OCI-LY1 (cell line): ENCODE measurements around the gene TCF25.

ENCODE experiments used
- H2AFZ ChIP-seq: fragments of 200-600 bp; sonication (generic), shearing (Covaris generic); 2 replicates; pipeline ENCODE4 v1.6.0; 2014; ENCODE audit warnings: antibody characterized with exemption, mild to moderate bottlenecking, low read length
- H3F3A ChIP-seq: fragments of 200-600 bp; sonication (generic), shearing (Covaris generic); 2 replicates; pipeline ENCODE4 v1.6.0; 2014; ENCODE audit warnings: mild to moderate bottlenecking, antibody characterized with exemption, low read length, moderate library complexity; ENCODE audit not compliant: insufficient read depth
- H3K27ac ChIP-seq: fragments of 200-600 bp; sonication (generic); 2 replicates; pipeline ENCODE4 v1.5.1; 2014; ENCODE audit warnings: low read length, mixed run types, mild to moderate bottlenecking, low read depth; ENCODE audit not compliant: poor library complexity, severe bottlenecking
- H3K27me3 ChIP-seq: fragments of 200-600 bp; sonication (generic); 2 replicates; pipeline ENCODE4 v1.6.0; 2014; ENCODE audit warnings: antibody characterized with exemption, mild to moderate bottlenecking, low read length, moderate library complexity; ENCODE audit not compliant: insufficient read depth
- H3K36me3 ChIP-seq: fragments of 200-600 bp; sonication (generic); 2 replicates; pipeline ENCODE4 v1.6.1; 2014; ENCODE audit warnings: mild to moderate bottlenecking, antibody characterized with exemption, low read length, moderate library complexity, mixed read lengths; ENCODE audit not compliant: insufficient read depth
- H3K4me1 ChIP-seq: fragments of 200-600 bp; sonication (generic); 2 replicates; pipeline ENCODE4 v1.5.1; 2014; ENCODE audit warnings: mild to moderate bottlenecking, low read length, moderate library complexity; ENCODE audit not compliant: insufficient read depth, severe bottlenecking
- H3K4me2 ChIP-seq: fragments of 200-600 bp; sonication (generic), shearing (Covaris generic); 2 replicates; pipeline ENCODE4 v1.6.1; 2014; ENCODE audit warnings: low read length
- H3K4me3 ChIP-seq: fragments of 200-600 bp; sonication (generic); 2 replicates; pipeline ENCODE4 v1.5.1; 2014; ENCODE audit warnings: low read length, low read depth, mild to moderate bottlenecking, mixed read lengths; ENCODE audit not compliant: poor library complexity, severe bottlenecking
- H3K79me2 ChIP-seq: fragments of 200-600 bp; shearing (Covaris generic); 2 replicates; pipeline ENCODE4 v1.6.1; 2016; ENCODE audit warnings: mixed run types, low read length, mixed read lengths; ENCODE audit not compliant: insufficient read depth
- H3K9ac ChIP-seq: fragments of 200-600 bp; sonication (generic), shearing (Covaris generic); 2 replicates; pipeline ENCODE4 v1.6.1; 2014; ENCODE audit warnings: mild to moderate bottlenecking, low read length, mixed read lengths
- H3K9me2 ChIP-seq: fragments of 200-600 bp; sonication (generic), shearing (Covaris generic); 2 replicates; pipeline ENCODE4 v1.6.1; 2014; ENCODE audit warnings: low read depth, mild to moderate bottlenecking, low read length, mixed read lengths
- H3K9me3 ChIP-seq: fragments of 200-600 bp; shearing (Covaris generic); 2 replicates; pipeline ENCODE4 v1.6.1; 2014; ENCODE audit warnings: low read length, mixed read lengths
- H4K20me1 ChIP-seq: fragments of 200-600 bp; sonication (generic), shearing (Covaris generic); 2 replicates; pipeline ENCODE4 v1.6.0; 2016; ENCODE audit warnings: mild to moderate bottlenecking, low read length; ENCODE audit not compliant: insufficient read depth
- CTCF ChIP-seq: fragments of 200-600 bp; sonication (generic), shearing (Covaris generic); IDR thresholded peaks from 2 replicates; pipeline ENCODE4 v1.5.1; 2017; ENCODE audit warnings: mild to moderate bottlenecking, antibody characterized with exemption, low read length, moderate library complexity, mixed read lengths
- EZH2 ChIP-seq: fragments of 200-600 bp; sonication (generic), shearing (Covaris generic); IDR thresholded peaks from 2 replicates; pipeline ENCODE4 v1.8.0; 2017; ENCODE audit warnings: borderline replicate concordance, mixed run types, mild to moderate bottlenecking, antibody characterized with exemption, low read length, moderate library complexity, mixed read lengths

TCF25 gene

GRCh38 chr16:89861648-89862047 is 11.7 kb upstream of the TCF25 start:
- H3K9ac ChIP-seq = no peak overlapping the region; the same call in 1 of the 2 replicates
- H4K20me1 ChIP-seq = no peaks in the 10 kb centered on the region
- no peak overlapping the region for H3K4me2 ChIP-seq
- no peaks in the 10 kb centered on the region for H3K27me3 ChIP-seq
- H3K79me2 ChIP-seq = no peaks in the 10 kb centered on the region
- H3K27ac ChIP-seq = no peak overlapping the region
- H2AFZ ChIP-seq = no peak overlapping the region
- no peaks in the 10 kb centered on the region for H3F3A ChIP-seq
- no peaks in the 10 kb centered on the region for H3K9me2 ChIP-seq
- H3K4me1 ChIP-seq = peaks cover 26% of the 10 kb centered on the region
- H3K4me3 ChIP-seq = no peak overlapping the region
- no peaks in the 10 kb centered on the region for H3K36me3 ChIP-seq
- no peaks in the 10 kb centered on the region for H3K9me3 ChIP-seq
- TF ChIP-seq EZH2 = no peak

GRCh38 chr16:89862732-89863131 is 10.7 kb upstream of the TCF25 start:
- no peaks in the 10 kb centered on the region for H4K20me1 ChIP-seq
- no peak overlapping the region for H3K4me2 ChIP-seq
- H3K4me1 ChIP-seq = peaks cover 26% of the 10 kb centered on the region
- TF ChIP-seq CTCF (no peak), EZH2 (no peak)
- H2AFZ ChIP-seq = no peak overlapping the region
- no peak overlapping the region for H3K9ac ChIP-seq
- H3F3A ChIP-seq = no peaks in the 10 kb centered on the region
- H3K9me2 ChIP-seq = no peaks in the 10 kb centered on the region
- H3K4me3 ChIP-seq = no peak overlapping the region
- no peak overlapping the region for H3K27ac ChIP-seq
- no peaks in the 10 kb centered on the region; the same call in 1 of the 2 replicates for H3K9me3 ChIP-seq
- no peaks in the 10 kb centered on the region; the same call in 1 of the 2 replicates for H3K36me3 ChIP-seq
- no peaks in the 10 kb centered on the region for H3K79me2 ChIP-seq
- H3K27me3 ChIP-seq = no peaks in the 10 kb centered on the region

- Histone ChIP-seq H3K27me3 (no peaks in the 10 kb centered on the region), H3F3A (no peaks in the 10 kb centered on the region), H3K4me3 (no peak overlapping the region), H3K4me2 (peak overlapping the region; percentile 42), H3K9me3 (peaks cover 5% of the 10 kb centered on the region; the same call in 1 of the 2 replicates), H4K20me1 (no peaks in the 10 kb centered on the region), H3K9me2 (no peaks in the 10 kb centered on the region), H3K4me1 (peaks cover 26% of the 10 kb centered on the region), H3K79me2 (no peaks in the 10 kb centered on the region), H2AFZ (no peak overlapping the region), H3K9ac (no peak overlapping the region), H3K36me3 (no peaks in the 10 kb centered on the region; the same call in 1 of the 2 replicates), H3K27ac (no peak overlapping the region)
- TF ChIP-seq CTCF (no peak), EZH2 (no peak)
Observed at GRCh38 chr16:89863741-89864526, 9.5 kb upstream of the TCF25 start.

GRCh38 chr16:89864527-89864820 is 8.9 kb upstream of the TCF25 start:
- peaks cover 26% of the 10 kb centered on the region for H3K4me1 ChIP-seq
- no peak overlapping the region for H3K9ac ChIP-seq
- no peak overlapping the region for H3K27ac ChIP-seq
- no peaks in the 10 kb centered on the region for H3F3A ChIP-seq
- no peaks in the 10 kb centered on the region for H3K27me3 ChIP-seq
- TF ChIP-seq CTCF (no peak), EZH2 (no peak)
- no peaks in the 10 kb centered on the region for H3K79me2 ChIP-seq
- H4K20me1 ChIP-seq = no peaks in the 10 kb centered on the region
- no peak overlapping the region for H3K4me3 ChIP-seq
- no peak overlapping the region for H2AFZ ChIP-seq
- H3K36me3 ChIP-seq = no peaks in the 10 kb centered on the region; the same call in 1 of the 2 replicates
- peaks cover 5% of the 10 kb centered on the region; the same call in 1 of the 2 replicates for H3K9me3 ChIP-seq
- H3K9me2 ChIP-seq = no peaks in the 10 kb centered on the region
- peak overlapping the region; percentile 42 for H3K4me2 ChIP-seq
